A549 (cell line): ENCODE results near the gene ROBO1.

Experiments
- JUNB ChIP-seq: fragments of >200 bp; sonication (Bioruptor Twin); formaldehyde crosslinking; IDR thresholded peaks from 2 replicates; pipeline ENCODE4 v1.6.1; 2016
- NFE2L2 ChIP-seq: fragments of 150-350 bp; conservative IDR thresholded peaks from 2 replicates; pipeline ENCODE4 v1.6.1; 2014; ENCODE audit warnings: low read length
- POLR2A ChIP-seq: IDR thresholded peaks from 2 replicates; pipeline ENCODE4 v1.6.1; 2012; ENCODE audit warnings: mild to moderate bottlenecking, low read length
- RCOR1 ChIP-seq: fragments of 150-350 bp; IDR thresholded peaks from 2 replicates; pipeline ENCODE4 v1.6.1; 2014; ENCODE audit warnings: antibody characterized with exemption, low read length, low read depth
- SMC3 ChIP-seq: fragments of >200 bp; sonication (Bioruptor Twin); formaldehyde crosslinking; IDR thresholded peaks from 3 replicates; pipeline ENCODE4 v1.6.1; 2018; ENCODE audit warnings: inconsistent platforms
- TF ChIP-seq, protein P1 (sequence below): IDR thresholded peaks from 2 replicates; pipeline ENCODE4 v1.6.1; 2012; ENCODE audit warnings: low read depth, borderline replicate concordance
- TF ChIP-seq, protein P2 (sequence below): fragments of 200-600 bp; sonication (generic); IDR thresholded peaks from 2 replicates; pipeline ENCODE4 v1.6.1; 2016; ENCODE audit warnings: antibody characterized with exemption, mild to moderate bottlenecking, moderate library complexity
- TF ChIP-seq, protein P3 (sequence below): fragments of >200 bp; sonication (Bioruptor Twin); formaldehyde crosslinking; IDR thresholded peaks from 3 replicates; pipeline ENCODE4 v1.5.1; 2016

DNA sequence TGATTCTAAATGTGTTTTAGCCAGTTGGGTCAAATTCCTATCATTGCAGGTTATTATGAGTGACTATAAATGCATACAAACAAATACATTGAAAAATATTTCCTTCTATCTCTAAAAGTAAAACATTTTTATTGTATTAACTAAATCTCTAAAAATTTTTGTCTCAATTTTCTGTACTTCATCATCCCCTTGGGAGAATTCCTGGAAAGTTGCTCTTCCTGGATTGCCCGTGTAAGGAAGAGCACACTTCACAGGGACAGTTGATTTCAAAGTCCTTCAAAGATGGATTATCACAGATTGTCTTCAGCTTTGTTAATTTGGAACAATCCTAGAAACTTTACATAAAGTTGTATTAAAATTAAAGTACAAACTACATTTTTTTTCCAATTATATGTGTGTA, 595.6 kb downstream of the ROBO1 start:
- TF ChIP-seq SMC3 (no peak), POLR2A (no peak), NFE2L2 (no peak), JUNB (no peak), RCOR1 (no peak)
- TF ChIP-seq, protein P1, sequence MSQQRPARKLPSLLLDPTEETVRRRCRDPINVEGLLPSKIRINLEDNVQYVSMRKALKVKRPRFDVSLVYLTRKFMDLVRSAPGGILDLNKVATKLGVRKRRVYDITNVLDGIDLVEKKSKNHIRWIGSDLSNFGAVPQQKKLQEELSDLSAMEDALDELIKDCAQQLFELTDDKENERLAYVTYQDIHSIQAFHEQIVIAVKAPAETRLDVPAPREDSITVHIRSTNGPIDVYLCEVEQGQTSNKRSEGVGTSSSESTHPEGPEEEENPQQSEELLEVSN: no peak
- TF ChIP-seq, protein P2, sequence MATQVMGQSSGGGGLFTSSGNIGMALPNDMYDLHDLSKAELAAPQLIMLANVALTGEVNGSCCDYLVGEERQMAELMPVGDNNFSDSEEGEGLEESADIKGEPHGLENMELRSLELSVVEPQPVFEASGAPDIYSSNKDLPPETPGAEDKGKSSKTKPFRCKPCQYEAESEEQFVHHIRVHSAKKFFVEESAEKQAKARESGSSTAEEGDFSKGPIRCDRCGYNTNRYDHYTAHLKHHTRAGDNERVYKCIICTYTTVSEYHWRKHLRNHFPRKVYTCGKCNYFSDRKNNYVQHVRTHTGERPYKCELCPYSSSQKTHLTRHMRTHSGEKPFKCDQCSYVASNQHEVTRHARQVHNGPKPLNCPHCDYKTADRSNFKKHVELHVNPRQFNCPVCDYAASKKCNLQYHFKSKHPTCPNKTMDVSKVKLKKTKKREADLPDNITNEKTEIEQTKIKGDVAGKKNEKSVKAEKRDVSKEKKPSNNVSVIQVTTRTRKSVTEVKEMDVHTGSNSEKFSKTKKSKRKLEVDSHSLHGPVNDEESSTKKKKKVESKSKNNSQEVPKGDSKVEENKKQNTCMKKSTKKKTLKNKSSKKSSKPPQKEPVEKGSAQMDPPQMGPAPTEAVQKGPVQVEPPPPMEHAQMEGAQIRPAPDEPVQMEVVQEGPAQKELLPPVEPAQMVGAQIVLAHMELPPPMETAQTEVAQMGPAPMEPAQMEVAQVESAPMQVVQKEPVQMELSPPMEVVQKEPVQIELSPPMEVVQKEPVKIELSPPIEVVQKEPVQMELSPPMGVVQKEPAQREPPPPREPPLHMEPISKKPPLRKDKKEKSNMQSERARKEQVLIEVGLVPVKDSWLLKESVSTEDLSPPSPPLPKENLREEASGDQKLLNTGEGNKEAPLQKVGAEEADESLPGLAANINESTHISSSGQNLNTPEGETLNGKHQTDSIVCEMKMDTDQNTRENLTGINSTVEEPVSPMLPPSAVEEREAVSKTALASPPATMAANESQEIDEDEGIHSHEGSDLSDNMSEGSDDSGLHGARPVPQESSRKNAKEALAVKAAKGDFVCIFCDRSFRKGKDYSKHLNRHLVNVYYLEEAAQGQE: no peak
- TF ChIP-seq, protein P3, sequence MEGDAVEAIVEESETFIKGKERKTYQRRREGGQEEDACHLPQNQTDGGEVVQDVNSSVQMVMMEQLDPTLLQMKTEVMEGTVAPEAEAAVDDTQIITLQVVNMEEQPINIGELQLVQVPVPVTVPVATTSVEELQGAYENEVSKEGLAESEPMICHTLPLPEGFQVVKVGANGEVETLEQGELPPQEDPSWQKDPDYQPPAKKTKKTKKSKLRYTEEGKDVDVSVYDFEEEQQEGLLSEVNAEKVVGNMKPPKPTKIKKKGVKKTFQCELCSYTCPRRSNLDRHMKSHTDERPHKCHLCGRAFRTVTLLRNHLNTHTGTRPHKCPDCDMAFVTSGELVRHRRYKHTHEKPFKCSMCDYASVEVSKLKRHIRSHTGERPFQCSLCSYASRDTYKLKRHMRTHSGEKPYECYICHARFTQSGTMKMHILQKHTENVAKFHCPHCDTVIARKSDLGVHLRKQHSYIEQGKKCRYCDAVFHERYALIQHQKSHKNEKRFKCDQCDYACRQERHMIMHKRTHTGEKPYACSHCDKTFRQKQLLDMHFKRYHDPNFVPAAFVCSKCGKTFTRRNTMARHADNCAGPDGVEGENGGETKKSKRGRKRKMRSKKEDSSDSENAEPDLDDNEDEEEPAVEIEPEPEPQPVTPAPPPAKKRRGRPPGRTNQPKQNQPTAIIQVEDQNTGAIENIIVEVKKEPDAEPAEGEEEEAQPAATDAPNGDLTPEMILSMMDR: no peak
